ENCODE measurements around the gene PACRG. TPM values are rescaled to one million over a fixed set of nuclear protein-coding genes. Genes with fewer than 3 reads are reported as not detected.

PACRG gene
- total RNA-seq, 2 experiments from 2014 or later, result not detected

DNA sequence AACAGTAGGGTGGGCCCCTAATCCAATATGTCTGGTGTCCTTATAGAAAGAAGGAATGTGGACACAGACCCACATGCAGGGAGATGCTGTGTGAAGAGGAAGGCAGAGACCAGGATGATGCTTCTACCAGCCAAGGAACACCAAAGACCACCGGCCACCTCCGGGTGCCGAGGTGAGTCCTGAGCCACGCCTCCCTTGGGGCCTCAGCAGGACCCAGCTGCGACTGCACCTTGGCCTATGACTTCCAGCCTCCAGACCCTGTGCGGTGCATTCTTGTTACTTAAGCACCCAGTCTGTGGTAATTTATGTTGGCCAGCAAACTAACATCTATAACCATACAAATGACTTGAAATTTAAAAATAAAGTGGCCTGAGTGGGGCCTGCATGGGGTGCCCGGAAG is 607.3 kb downstream of the PACRG start:
- H3K9me2 ChIP-seq (ENCODE audit: insufficient read depth, low read length), result no peaks in the 10 kb centered on the region
- intact Hi-C loops (cut with micrococcal nuclease; ENCODE audit: unreplicated experiment), result no loop called here
- no peaks in the 10 kb centered on the region for H3K79me2 ChIP-seq (ENCODE audit: insufficient read depth, low read depth, low read length)
- no peaks in the 10 kb centered on the region for H3K4me1 ChIP-seq (ENCODE audit: insufficient read depth, low read length, poor library complexity, severe bottlenecking)
- no peak for DNase-seq (ENCODE audit: low spot score)
- H4K20me1 ChIP-seq (ENCODE audit: insufficient read depth, low read length), result no peaks in the 10 kb centered on the region
- H3K4me3 ChIP-seq (ENCODE audit: low read depth, low read length, poor library complexity, severe bottlenecking), result no peak overlapping the region
- ChIA-PET POLR2A (interaction anchor here (0.6 kb wide), 1 partner anchor 1678 kb away, joined by 3 read pairs; no protein-coding TSS in a partner anchor), CTCF (ENCODE audit: unreplicated experiment) (no interaction called here)
- TF ChIP-seq EZH2phosphoT487 (IDR thresholded peaks at IDR 0.05; ENCODE audit: borderline replicate concordance, low read depth, low read length) (no peak), CTCF (conservative IDR thresholded peaks at IDR 0.05; ENCODE audit: low read length) (no peak)
- H2AFZ ChIP-seq (ENCODE audit: low read length), result no peak overlapping the region
- H3K9me3 ChIP-seq (ENCODE audit: low read length), result no peaks in the 10 kb centered on the region
- H3K36me3 ChIP-seq (ENCODE audit: insufficient read depth, low read length), result no peaks in the 10 kb centered on the region
- no TSS peak for BruUV-seq (replicated peaks)
- H3K4me2 ChIP-seq (ENCODE audit: low read length), result no peak overlapping the region
- no peak overlapping the region for H3K27ac ChIP-seq (ENCODE audit: low read depth, low read length, poor library complexity, severe bottlenecking)

- Histone ChIP-seq H3K9me2 (ENCODE audit: insufficient read depth, low read length) (no peaks in the 10 kb centered on the region), H3K4me2 (ENCODE audit: low read length) (no peak overlapping the region), H3K36me3 (ENCODE audit: insufficient read depth, low read length) (no peaks in the 10 kb centered on the region), H3K9me3 (ENCODE audit: low read length) (no peaks in the 10 kb centered on the region), H2AFZ (ENCODE audit: low read length) (no peak overlapping the region), H3K27ac (ENCODE audit: low read depth, low read length, poor library complexity, severe bottlenecking) (no peak overlapping the region), H3K79me2 (ENCODE audit: insufficient read depth, low read depth, low read length) (no peaks in the 10 kb centered on the region), H3K4me1 (ENCODE audit: insufficient read depth, low read length, poor library complexity, severe bottlenecking) (no peaks in the 10 kb centered on the region), H4K20me1 (ENCODE audit: insufficient read depth, low read length) (no peaks in the 10 kb centered on the region), H3K4me3 (ENCODE audit: low read depth, low read length, poor library complexity, severe bottlenecking) (no peak overlapping the region)
- intact Hi-C loops (cut with micrococcal nuclease; ENCODE audit: unreplicated experiment), result no loop called here
- DNase-seq (ENCODE audit: low spot score), result no peak
- CTCF ChIA-PET (ENCODE audit: unreplicated experiment), result no interaction called here
- BruUV-seq (replicated peaks), result no TSS peak
- POLR2A ChIA-PET, result no interaction called here
- no peak for TF ChIP-seq EZH2phosphoT487 (IDR thresholded peaks at IDR 0.05; ENCODE audit: borderline replicate concordance, low read depth, low read length)
- no peak for TF ChIP-seq CTCF (conservative IDR thresholded peaks at IDR 0.05; ENCODE audit: low read length)
These were observed 608.1 kb downstream of the PACRG start for GRCh38 chr6:163335671-163336545.

- Histone ChIP-seq H3K9me3 (ENCODE audit: low read length) (no peaks in the 10 kb centered on the region), H3K4me1 (ENCODE audit: insufficient read depth, low read length, poor library complexity, severe bottlenecking) (no peaks in the 10 kb centered on the region), H2AFZ (ENCODE audit: low read length) (no peak overlapping the region), H3K36me3 (ENCODE audit: insufficient read depth, low read length) (no peaks in the 10 kb centered on the region), H4K20me1 (ENCODE audit: insufficient read depth, low read length) (no peaks in the 10 kb centered on the region), H3K9me2 (ENCODE audit: insufficient read depth, low read length) (no peaks in the 10 kb centered on the region), H3K4me3 (ENCODE audit: low read depth, low read length, poor library complexity, severe bottlenecking) (no peak overlapping the region), H3K27ac (ENCODE audit: low read depth, low read length, poor library complexity, severe bottlenecking) (no peak overlapping the region), H3K4me2 (ENCODE audit: low read length) (no peak overlapping the region), H3K79me2 (ENCODE audit: insufficient read depth, low read depth, low read length) (no peaks in the 10 kb centered on the region)
- BruUV-seq (replicated peaks), result no TSS peak
- ChIA-PET POLR2A (no interaction called here), CTCF (ENCODE audit: unreplicated experiment) (no interaction called here)
- no peak for TF ChIP-seq CTCF (conservative IDR thresholded peaks at IDR 0.05; ENCODE audit: low read length)
- no peak for TF ChIP-seq EZH2phosphoT487 (IDR thresholded peaks at IDR 0.05; ENCODE audit: borderline replicate concordance, low read depth, low read length)
- DNase-seq (ENCODE audit: low spot score), result no peak
- intact Hi-C loops (cut with micrococcal nuclease; ENCODE audit: unreplicated experiment), result no loop called here
These were observed 609.2 kb downstream of the PACRG start for GRCh38 chr6:163336961-163337360.

All from OCI-LY7 (cell line).